Gastrocnemius medialis (tissue), 4 donors: ENCODE measurements around the gene HACD3.

ENCODE experiments used
- CTCF ChIP-seq, 5 experiments: fragments of 450-650 bp in 3 of 5; fragments of 200-600 bp in 2 of 5; sonication (generic) in 2 of 5; IDR thresholded peaks in 4 of 5; conservative IDR thresholded peaks in 1 of 5; 1 replicate in 4 of 5; 2 replicates in 1 of 5; pipeline ENCODE4 v1.5.1; 2016 to 2019; ENCODE audit warnings: antibody characterized with exemption in 5 of 5, mild to moderate bottlenecking in 3 of 5, moderate library complexity in 3 of 5
- POLR2A ChIP-seq, 2 donors: fragments of 450-650 bp; IDR thresholded peaks; one replicate each; pipeline ENCODE4 v1.6.1; 2017; ENCODE audit warnings: antibody characterized with exemption in 2 of 2, mild to moderate bottlenecking in 2 of 2, moderate library complexity in 2 of 2

DNA sequence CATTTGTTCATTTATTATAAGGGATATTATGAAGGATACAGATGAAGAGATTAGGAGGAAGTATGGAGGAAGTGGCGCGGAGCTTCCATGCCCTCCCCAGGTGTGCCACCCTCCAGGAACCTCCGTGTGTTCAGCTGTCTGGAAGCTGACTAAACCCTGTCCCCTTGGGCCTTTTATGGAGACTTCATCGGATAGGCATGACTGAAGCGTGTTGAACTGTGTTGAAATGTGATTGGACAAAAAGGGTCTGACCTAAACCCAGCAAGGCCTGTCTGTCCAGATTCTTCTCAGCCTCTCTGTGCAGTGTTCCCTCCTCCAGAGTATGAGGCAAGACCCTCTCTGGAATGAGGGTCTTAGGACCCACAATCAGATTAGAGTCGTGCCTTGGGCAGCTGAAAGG is 31.7 kb downstream of the HACD3 start:
- no peak for TF ChIP-seq CTCF (IDR thresholded peaks at IDR 0.05 in 4 of 5, conservative IDR thresholded peaks at IDR 0.05 in 1 of 5)
- no peak for TF ChIP-seq POLR2A (IDR thresholded peaks at IDR 0.05)
